GM23338 (cell line): ENCODE measurements around the gene AFF1. TPM values are rescaled to one million over a fixed set of nuclear protein-coding genes. Genes with fewer than 3 reads are reported as not detected.

Experiments
- ATAC-seq: fragments of 200-7000 bp; cut with Tn5 transposase; 3 replicates; pipeline ENCODE4 v1.9.1; 2020
- DNase-seq: peaks from one replicate; pipeline ENCODE4 v3.0.0-alpha.2; 2015; ENCODE audit warnings: low spot score
- H2AFZ ChIP-seq: fragments of 200-600 bp; sonication (generic); 2 replicates; pipeline ENCODE4 v1.8.0; 2016; ENCODE audit warnings: antibody characterized with exemption, mild to moderate bottlenecking, moderate library complexity
- H3F3A ChIP-seq: fragments of 200-600 bp; sonication (generic); replicated peaks from 2 replicates; pipeline ENCODE4 v1.8.0; 2017; ENCODE audit warnings: antibody characterized with exemption, mixed run types, low read depth
- H3K27ac ChIP-seq: fragments of 200-600 bp; sonication (generic); 2 replicates; pipeline ENCODE4 v1.6.1; 2016; ENCODE audit warnings: low read depth
- H3K27me3 ChIP-seq: fragments of 200-600 bp; sonication (generic); 2 replicates; pipeline ENCODE4 v1.8.0; 2016; ENCODE audit warnings: mild to moderate bottlenecking, mixed run types, moderate library complexity; ENCODE audit not compliant: insufficient read depth
- H3K36me3 ChIP-seq: fragments of 200-600 bp; sonication (generic); 2 replicates; pipeline ENCODE4 v1.8.0; 2016; ENCODE audit warnings: mild to moderate bottlenecking; ENCODE audit not compliant: insufficient read depth
- H3K4me1 ChIP-seq: fragments of 200-600 bp; sonication (generic); 2 replicates; pipeline ENCODE4 v1.8.0; 2016; ENCODE audit warnings: mild to moderate bottlenecking, moderate library complexity; ENCODE audit not compliant: insufficient read depth
- H3K4me2 ChIP-seq: fragments of 200-600 bp; sonication (generic); 2 replicates; pipeline ENCODE4 v1.7.1; 2017; ENCODE audit warnings: mixed run types
- H3K4me3 ChIP-seq: fragments of 200-600 bp; sonication (generic); 2 replicates; pipeline ENCODE4 v1.6.1; 2016; ENCODE audit warnings: mixed run types
- H3K79me2 ChIP-seq: fragments of 200-600 bp; sonication (generic); replicated peaks from 2 replicates; pipeline ENCODE4 v1.8.0; 2017; ENCODE audit warnings: mild to moderate bottlenecking; ENCODE audit not compliant: insufficient read depth
- H3K9me2 ChIP-seq: fragments of 200-600 bp; sonication (generic); 2 replicates; pipeline ENCODE4 v1.8.0; 2017; ENCODE audit not compliant: insufficient read depth
- H4K20me1 ChIP-seq: fragments of 200-600 bp; sonication (generic); replicated peaks from 2 replicates; pipeline ENCODE4 v1.8.0; 2017; ENCODE audit warnings: mild to moderate bottlenecking; ENCODE audit not compliant: insufficient read depth
- H3K27ac Mint-ChIP-seq: 2 replicates; pipeline ENCODE4 v1.8.0; 2020; ENCODE audit warnings: inconsistent platforms, mild to moderate bottlenecking, moderate library complexity, mixed read lengths
- H3K27me3 Mint-ChIP-seq: 3 replicates; pipeline ENCODE4 v1.8.0; 2022; ENCODE audit warnings: low read depth, mild to moderate bottlenecking, moderate library complexity, mixed read lengths, inconsistent platforms; ENCODE audit not compliant: insufficient read depth, poor library complexity
- H3K36me3 Mint-ChIP-seq: 3 replicates; pipeline ENCODE4 v1.8.0; 2021; ENCODE audit warnings: low read depth, mild to moderate bottlenecking, inconsistent platforms, moderate library complexity, mixed read lengths
- H3K4me1 Mint-ChIP-seq: 3 replicates; pipeline ENCODE4 v1.8.0; 2020; ENCODE audit warnings: mild to moderate bottlenecking, inconsistent platforms, mixed read lengths
- H3K4me3 Mint-ChIP-seq: 3 replicates; pipeline ENCODE4 v1.8.0; 2021; ENCODE audit warnings: moderate library complexity, mild to moderate bottlenecking, inconsistent platforms, mixed read lengths
- H3K9me3 Mint-ChIP-seq: 3 replicates; pipeline ENCODE4 v1.8.0; 2020; ENCODE audit warnings: moderate library complexity, mild to moderate bottlenecking, inconsistent platforms, mixed read lengths
- CREB1 ChIP-seq: fragments of 250-450 bp; sonication (Bioruptor Pico); IDR thresholded peaks from 2 replicates; pipeline ENCODE4 v1.5.0; 2020; ENCODE audit warnings: low read depth, mild to moderate bottlenecking, moderate library complexity
- CTCF ChIP-seq, 2 experiments: fragments of 200-600 bp in 1 of 2; sonication (generic) in 1 of 2; conservative IDR thresholded peaks; 2 replicates each; pipeline versions ENCODE4 v1.5.1 to v1.6.1; 2016 to 2017; ENCODE audit warnings: antibody characterized with exemption in 2 of 2, low read depth in 2 of 2, mild to moderate bottlenecking in 2 of 2, moderate library complexity in 1 of 2
- ETS1 ChIP-seq: IDR thresholded peaks from 2 replicates; pipeline ENCODE4 v1.6.1; 2016; ENCODE audit warnings: antibody characterized with exemption
- EZH2 ChIP-seq: fragments of 200-600 bp; sonication (generic); IDR thresholded peaks from one replicate; pipeline ENCODE4 v1.8.0; 2017; ENCODE audit warnings: antibody characterized with exemption, mild to moderate bottlenecking, low read depth; ENCODE audit not compliant: unreplicated experiment
- EZH2phosphoT487 ChIP-seq: fragments of 200-600 bp; sonication (generic); IDR thresholded peaks from one replicate; pipeline ENCODE4 v1.8.1; 2018; ENCODE audit warnings: antibody characterized with exemption; ENCODE audit not compliant: unreplicated experiment
- JUNB ChIP-seq: IDR thresholded peaks from one replicate; pipeline ENCODE4 v1.6.1; 2016; ENCODE audit warnings: antibody characterized with exemption; ENCODE audit not compliant: unreplicated experiment
- NANOG ChIP-seq: IDR thresholded peaks from 2 replicates; pipeline ENCODE4 v1.6.1; 2016; ENCODE audit warnings: antibody characterized with exemption, borderline replicate concordance
- POLR2AphosphoS5 ChIP-seq: IDR thresholded peaks from 2 replicates; pipeline ENCODE4 v1.6.1; 2016; ENCODE audit warnings: antibody characterized with exemption, low read depth
- STAT1 ChIP-seq: IDR thresholded peaks from one replicate; pipeline ENCODE4 v1.6.1; 2016; ENCODE audit warnings: antibody characterized with exemption; ENCODE audit not compliant: unreplicated experiment
- ZNF114 ChIP-seq: fragments of 250-450 bp; sonication (Bioruptor Pico); IDR thresholded peaks from 2 replicates; pipeline ENCODE4 v1.5.0; 2020; ENCODE audit warnings: mild to moderate bottlenecking, moderate library complexity
- ZNF331 ChIP-seq: fragments of 250-450 bp; sonication (Bioruptor Pico); IDR thresholded peaks from 2 replicates; pipeline ENCODE4 v1.5.0; 2020; ENCODE audit warnings: low read depth, mild to moderate bottlenecking, moderate library complexity
- ZNF462 ChIP-seq: fragments of 250-450 bp; sonication (Bioruptor Pico); IDR thresholded peaks from 2 replicates; pipeline ENCODE4 v1.5.0; 2020; ENCODE audit warnings: mild to moderate bottlenecking, moderate library complexity
- polyA plus RNA-seq: library from polyadenylated mRNA; unstranded; fragments of >200 nt; fragmentation: Nextera tagmentation; extraction: Ambion mirVana; gene quantifications from 2 replicates; pipeline ENCODE4 v1.2.1, GENCODE V29; 2016
- total RNA-seq: library from RNA; depleted of rRNA; stranded (reverse); fragments of >200 nt; shearing (Covaris generic); gene quantifications from 2 replicates; pipeline ENCODE4 v1.2.3, GENCODE V29; 2014
- TF ChIP-seq, protein P1 (sequence below): IDR thresholded peaks from one replicate; pipeline ENCODE4 v1.6.1; 2018; ENCODE audit warnings: antibody characterized with exemption; ENCODE audit not compliant: unreplicated experiment

The AFF1 gene
- total and polyA plus RNA-seq, 2 experiments from 2014 or later: 42.6 to 67.2 TPM

DNA sequence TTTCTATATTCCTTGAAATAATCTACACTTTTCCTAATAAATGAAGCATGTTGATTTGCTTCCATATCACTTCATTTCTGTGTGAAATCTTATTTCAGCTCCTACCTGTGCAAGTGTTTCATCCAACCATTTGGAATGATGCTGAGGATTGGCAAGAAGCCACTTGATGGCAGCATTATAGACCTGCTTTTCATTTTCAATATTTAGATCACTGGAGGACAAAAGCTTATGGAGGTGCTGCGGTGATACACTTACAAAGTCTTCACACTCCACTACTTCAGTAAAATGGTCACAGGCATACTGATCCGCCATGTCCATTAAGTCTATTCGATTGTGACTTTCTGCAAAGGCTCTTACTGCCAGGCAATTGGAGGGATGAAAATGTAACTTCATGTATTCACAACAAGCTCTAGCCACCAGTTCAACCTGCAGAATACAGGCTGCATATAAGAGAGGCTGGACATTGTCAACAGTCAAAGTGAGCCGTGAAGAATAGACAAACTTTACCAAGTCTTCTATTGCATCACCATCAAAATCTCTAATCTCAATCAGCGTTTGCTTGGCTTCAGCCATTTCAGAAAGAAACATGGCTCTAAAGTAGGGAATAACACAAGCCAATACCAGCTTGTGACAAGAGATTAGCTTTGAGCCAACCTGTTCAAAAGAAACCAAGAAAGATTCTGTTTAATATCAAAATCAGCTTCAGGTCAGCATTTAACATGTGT is 250.5 kb downstream of the AFF1 start:
- H3K4me3 ChIP-seq: no peak overlapping the region
- H4K20me1 ChIP-seq: no peaks in the 10 kb centered on the region
- Mint-ChIP-seq H3K27ac (no peak overlapping the region), H3K4me3 (no peak overlapping the region), H3K27me3 (no peaks in the 10 kb centered on the region), H3K4me1 (no peaks in the 10 kb centered on the region), H3K36me3 (no peaks in the 10 kb centered on the region), H3K9me3 (no peaks in the 10 kb centered on the region)
- H3K27ac ChIP-seq: no peak overlapping the region
- DNase-seq (no peak), ATAC-seq (no peak)
- no peaks in the 10 kb centered on the region for H3K9me2 ChIP-seq
- H3K4me1 ChIP-seq: no peaks in the 10 kb centered on the region
- no peak overlapping the region for H2AFZ ChIP-seq
- no peaks in the 10 kb centered on the region for H3F3A ChIP-seq
- no peaks in the 10 kb centered on the region for H3K36me3 ChIP-seq
- TF ChIP-seq NANOG (no peak), CREB1 (CRISPR knock-in tag) (no peak), EZH2phosphoT487 (no peak), STAT1 (no peak), POLR2AphosphoS5 (no peak), ETS1 (no peak), JUNB (no peak), ZNF331 (CRISPR knock-in tag) (no peak), EZH2 (no peak), ZNF462 (CRISPR knock-in tag) (no peak), CTCF (conservative IDR thresholded peaks at IDR 0.05; ENCODE audit: low read depth in 2 of 2) (no peak), ZNF114 (CRISPR knock-in tag) (no peak)
- TF ChIP-seq, protein P1, sequence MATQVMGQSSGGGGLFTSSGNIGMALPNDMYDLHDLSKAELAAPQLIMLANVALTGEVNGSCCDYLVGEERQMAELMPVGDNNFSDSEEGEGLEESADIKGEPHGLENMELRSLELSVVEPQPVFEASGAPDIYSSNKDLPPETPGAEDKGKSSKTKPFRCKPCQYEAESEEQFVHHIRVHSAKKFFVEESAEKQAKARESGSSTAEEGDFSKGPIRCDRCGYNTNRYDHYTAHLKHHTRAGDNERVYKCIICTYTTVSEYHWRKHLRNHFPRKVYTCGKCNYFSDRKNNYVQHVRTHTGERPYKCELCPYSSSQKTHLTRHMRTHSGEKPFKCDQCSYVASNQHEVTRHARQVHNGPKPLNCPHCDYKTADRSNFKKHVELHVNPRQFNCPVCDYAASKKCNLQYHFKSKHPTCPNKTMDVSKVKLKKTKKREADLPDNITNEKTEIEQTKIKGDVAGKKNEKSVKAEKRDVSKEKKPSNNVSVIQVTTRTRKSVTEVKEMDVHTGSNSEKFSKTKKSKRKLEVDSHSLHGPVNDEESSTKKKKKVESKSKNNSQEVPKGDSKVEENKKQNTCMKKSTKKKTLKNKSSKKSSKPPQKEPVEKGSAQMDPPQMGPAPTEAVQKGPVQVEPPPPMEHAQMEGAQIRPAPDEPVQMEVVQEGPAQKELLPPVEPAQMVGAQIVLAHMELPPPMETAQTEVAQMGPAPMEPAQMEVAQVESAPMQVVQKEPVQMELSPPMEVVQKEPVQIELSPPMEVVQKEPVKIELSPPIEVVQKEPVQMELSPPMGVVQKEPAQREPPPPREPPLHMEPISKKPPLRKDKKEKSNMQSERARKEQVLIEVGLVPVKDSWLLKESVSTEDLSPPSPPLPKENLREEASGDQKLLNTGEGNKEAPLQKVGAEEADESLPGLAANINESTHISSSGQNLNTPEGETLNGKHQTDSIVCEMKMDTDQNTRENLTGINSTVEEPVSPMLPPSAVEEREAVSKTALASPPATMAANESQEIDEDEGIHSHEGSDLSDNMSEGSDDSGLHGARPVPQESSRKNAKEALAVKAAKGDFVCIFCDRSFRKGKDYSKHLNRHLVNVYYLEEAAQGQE: no peak
- no peak overlapping the region for H3K4me2 ChIP-seq
- no peaks in the 10 kb centered on the region for H3K27me3 ChIP-seq
- H3K79me2 ChIP-seq: no peaks in the 10 kb centered on the region
